Measurements from ENCODE around the gene ORC5.
"Not testable (repeated sequence)": the region's sequence is repeated elsewhere in the genome, so short reads cannot be mapped to it uniquely, and the experiment has no call there.

DNA sequence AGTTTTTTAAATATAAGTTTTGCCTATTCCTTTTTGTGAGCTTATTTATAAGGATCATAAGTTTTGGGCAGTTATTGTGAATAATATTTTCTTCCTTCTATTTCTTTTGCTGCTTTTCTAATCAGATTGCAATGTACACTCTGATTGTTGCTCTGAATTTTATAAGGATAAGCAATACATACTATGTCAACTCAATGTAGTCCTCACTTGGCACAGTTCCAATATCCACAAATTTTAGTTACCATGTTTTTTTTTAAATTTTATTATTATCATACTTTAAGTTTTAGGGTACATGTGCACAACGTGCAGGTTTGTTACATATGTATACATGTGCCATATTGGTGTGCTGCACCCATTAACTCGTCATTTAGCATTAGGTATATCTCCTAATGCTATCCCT lies 27.2 kb upstream of the ORC5 start:
- TF ChIP-seq, protein P1, sequence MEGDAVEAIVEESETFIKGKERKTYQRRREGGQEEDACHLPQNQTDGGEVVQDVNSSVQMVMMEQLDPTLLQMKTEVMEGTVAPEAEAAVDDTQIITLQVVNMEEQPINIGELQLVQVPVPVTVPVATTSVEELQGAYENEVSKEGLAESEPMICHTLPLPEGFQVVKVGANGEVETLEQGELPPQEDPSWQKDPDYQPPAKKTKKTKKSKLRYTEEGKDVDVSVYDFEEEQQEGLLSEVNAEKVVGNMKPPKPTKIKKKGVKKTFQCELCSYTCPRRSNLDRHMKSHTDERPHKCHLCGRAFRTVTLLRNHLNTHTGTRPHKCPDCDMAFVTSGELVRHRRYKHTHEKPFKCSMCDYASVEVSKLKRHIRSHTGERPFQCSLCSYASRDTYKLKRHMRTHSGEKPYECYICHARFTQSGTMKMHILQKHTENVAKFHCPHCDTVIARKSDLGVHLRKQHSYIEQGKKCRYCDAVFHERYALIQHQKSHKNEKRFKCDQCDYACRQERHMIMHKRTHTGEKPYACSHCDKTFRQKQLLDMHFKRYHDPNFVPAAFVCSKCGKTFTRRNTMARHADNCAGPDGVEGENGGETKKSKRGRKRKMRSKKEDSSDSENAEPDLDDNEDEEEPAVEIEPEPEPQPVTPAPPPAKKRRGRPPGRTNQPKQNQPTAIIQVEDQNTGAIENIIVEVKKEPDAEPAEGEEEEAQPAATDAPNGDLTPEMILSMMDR (conservative IDR thresholded peaks at IDR 0.05; ENCODE audit: low read length) = not testable (repeated sequence)
- TF ChIP-seq EZH2phosphoT487 (IDR thresholded peaks at IDR 0.05; ENCODE audit: borderline replicate concordance, low read depth, low read length) = not testable (repeated sequence)

All from OCI-LY7 (cell line).